Measurements from ENCODE around the gene KCNMA1.

The KCNMA1 gene

DNA sequence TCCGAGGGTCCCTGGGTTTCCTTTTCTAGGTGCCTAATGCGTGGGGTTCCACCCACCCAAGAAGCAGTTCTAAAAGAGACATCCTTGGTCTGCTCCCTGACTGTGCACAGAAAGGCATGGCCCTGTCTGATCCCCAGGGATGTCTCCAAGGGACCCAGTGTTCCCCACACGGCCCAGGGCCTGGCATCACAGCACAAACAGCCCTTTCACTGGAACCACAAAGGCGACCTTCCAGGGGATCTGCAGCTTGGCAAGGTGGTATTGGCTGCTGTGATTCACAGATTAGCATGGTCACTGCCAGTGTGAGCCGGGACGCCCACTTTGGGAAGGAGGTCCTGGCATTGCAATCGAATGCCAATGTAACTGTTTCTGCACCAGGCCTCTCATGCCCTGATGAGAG lies 6.4 kb downstream of the KCNMA1 start:
- DNase-seq: no peak

DNA sequence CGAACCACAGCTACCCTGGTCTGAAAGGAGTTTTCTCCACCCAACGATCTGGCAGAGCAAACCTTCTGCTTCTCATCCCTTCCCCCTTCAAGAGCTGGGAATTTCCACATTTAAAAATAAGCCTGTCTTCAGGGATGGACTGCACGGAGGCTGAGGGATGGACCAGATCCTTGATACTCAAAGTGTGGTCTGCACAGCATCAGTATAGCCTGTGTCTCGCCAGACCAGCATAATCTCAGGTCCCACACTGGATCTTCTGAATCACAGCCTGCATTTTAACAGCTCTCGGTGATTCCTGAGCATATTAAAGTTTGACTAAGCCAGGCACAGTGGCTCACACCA lies 7.1 kb downstream of the KCNMA1 start:
- no peak for DNase-seq

DNA sequence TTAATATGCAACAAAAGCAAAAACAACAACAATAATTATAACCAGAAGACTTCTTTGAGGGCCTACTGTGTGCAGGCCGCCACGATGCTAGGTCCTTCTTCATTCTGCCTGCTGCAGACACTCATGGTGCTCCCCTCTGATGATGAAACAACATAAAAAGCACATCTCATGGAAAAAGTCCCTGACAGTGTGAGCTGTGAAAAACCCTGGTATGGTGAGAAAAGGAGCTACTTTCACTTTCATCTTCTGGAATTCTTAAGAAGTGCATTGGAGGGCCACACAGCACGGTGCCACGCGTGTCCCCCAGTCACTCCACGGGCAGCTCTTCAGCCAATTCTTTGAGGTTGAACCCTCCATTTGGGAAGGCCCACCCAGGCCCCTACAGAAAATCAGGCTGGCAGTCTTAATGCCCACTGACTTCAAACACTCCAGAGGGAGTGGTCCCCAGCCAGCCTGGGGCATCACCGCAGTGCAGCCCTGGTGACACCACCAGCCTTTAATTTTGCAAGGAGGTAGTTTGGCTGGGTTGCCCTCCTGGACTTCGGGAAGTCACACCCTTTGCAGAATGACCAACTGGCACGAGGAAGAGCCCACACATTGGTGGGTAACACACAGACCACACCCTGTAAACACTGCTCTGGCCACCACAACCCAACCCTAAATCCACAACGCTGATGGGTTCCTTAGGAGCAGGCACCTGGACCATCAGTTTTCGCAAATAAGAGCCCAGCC lies 7.7 kb downstream of the KCNMA1 start:
- DNase-seq: no peak

DNA sequence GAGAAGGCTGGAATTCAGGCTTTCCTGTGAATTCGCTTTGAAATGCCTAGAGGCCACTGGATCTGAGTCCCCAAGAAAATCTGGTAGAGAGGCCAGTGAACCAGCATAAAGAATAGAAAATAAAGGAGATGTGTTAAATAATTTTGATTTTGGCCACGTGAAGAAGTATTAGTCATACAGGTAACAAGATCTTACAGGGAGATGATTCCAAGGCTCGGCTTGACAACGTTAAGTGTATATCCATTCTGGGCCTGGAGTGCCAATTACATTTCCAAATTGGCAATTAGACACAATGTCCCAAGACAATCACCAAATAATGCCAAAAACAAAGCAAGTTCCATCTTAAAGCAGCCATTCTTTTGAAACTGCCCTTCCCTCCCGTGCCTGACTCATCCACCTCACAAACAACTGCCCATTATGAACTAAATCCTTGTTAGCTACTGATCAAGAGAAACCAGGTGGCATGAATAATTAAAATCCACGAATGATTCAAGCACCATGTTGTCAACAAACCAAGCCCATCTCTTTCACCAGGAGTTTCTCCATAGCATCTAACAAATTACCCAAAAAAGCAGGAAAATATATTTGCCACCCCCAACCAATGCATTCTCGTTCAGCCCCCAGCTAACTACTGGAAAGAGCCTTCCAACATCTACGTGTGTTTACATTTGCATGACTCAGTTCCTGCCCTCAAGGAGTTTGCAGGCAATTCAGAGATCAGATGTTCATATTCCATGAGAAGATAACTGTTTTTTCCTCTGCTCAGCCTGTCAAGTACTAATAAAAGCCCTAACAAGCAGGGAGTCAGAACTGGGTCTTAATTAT lies 8.5 kb downstream of the KCNMA1 start:
- DNase-seq: no peak

DNA sequence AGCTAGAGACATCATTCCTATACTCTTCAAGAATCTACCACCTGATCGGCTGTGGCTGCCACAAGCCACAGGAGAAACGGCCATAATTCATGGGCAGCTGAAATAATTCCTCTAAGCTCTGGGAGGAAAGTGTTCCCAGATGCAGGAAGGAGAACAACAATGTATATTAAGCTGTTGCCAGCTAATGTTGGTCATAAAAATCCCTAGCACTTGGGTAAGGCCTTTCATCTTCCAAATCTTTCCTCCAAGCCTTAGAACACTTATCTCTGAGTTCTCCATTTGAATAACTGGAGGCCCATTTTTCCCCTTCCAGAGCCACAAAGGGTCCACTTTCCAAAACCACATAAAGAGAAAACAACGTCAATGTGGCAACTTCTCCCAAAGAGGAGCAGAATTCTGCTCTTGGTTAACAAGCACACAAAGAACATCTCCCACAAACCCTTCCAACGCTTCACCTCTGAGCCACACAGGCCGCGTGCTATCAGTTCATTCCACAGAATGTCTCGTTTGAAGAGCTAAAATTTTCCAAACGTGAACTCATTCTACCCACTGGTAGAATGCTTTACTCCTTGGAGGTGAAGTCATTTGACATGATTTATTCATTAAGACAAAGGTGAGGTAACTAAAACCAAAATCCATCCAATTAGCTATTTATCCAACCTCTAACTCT lies 11.2 kb downstream of the KCNMA1 start:
- DNase-seq: no peak

DNA sequence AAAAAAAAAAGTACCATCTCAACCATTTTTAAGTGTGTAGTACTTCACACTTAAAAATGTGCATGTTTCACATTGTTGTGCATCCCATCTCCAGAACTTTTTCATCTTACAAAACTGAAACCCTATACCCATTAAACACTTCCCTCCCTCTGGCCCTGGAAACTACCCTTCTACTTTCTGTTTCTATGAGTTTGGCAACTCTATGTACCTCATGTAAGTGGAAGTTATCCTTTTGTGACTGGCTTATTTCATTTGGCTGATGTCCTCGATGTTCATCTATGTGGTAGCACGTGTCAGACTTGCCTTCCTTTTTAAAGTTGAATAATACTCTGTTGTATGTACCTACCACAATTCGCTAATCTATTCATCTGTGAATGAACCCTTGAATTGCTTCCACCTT lies 12.2 kb downstream of the KCNMA1 start:
- no peak for DNase-seq

DNA sequence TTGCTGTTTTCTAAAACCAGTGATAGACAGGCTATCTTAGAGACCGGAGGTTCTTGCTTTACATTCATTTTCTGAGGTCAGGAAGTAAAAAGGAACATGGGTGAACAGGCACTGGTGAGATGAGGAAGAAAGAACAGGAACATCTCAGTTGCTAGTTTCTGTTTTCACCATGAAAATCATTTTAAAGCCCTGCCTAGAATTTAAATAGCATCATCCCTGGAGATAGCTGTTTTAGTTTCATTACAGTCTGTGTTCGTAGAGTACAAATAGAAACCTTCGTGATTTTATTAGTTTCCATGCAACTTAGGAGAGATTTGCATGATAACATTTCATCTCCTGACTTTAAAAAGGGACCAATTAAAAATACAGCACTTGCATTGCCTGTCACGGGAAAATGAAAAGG lies 14.7 kb downstream of the KCNMA1 start:
- DNase-seq: no peak

DNA sequence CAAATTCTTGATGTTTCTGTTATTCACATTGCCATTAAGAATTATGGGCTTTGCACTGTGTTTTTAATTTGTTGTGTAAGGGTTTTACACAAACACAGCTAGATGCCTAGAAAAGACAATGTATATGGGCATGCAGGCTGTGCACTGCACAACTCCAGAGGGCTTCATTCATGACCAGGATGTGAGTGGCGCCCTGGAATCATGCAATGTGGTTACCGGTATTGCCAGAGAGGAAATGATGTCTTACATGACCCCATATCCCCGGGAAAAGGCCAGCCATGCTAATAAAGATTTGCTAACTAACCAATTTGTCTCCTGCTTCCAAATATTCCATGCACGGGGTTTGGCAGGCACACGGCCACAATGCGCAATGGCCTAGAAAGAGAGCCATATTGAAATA lies 16.9 kb downstream of the KCNMA1 start:
- DNase-seq: no peak

DNA sequence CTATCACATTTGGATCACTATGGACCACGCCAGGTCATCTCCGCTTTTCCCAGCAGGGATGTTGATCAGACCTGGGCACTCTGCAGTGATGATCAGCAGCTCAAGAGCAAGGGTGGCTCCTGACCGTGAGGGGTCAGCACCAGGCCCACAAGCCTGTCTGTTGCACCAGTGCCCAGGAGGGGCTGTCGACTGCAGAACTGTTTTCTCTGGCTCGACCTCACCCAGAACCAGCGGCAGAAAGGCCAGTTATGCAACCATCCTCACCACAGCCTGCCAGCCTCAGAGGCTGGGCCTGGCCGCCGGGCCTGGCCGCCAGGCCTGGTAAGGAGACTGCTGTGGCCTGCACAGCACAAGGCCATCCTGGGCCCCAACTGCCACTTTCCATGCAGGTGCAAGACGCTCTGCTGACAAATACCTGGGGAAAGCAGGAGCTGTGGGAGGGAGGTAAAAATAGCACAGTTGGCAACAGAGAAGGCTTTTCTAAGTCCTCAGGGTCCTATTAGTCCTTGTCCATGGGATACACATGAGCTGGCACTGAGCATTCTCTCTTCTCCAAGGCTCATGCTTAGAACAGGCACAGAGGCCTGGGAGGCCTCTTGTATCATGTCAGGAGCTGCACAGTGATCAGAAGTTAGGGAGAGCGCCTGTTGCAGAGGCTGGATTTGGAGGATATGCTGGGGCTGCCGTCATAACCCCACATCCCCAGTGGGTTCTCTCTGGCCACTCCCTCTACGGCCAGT lies 17.5 kb downstream of the KCNMA1 start:
- no peak for DNase-seq

DNA sequence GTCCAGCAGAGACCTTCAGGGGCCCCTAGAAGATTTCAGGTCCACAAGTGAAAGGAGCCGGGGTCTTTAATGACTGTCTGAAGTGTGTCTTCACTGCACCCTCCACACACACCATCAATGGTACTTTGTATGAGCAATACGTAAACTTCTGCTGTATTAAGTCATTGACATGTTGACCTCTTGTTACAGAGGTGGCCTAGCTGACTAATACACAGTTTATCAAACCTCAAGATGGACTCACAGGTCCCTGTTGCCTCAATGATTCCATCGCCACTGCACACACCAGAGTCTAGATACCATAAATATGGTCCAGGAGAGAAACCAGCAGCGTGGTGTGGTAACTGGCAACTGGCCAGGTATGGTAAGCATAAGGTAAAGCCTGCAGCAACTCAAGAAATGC lies 19.5 kb downstream of the KCNMA1 start:
- no peak for DNase-seq

DNA sequence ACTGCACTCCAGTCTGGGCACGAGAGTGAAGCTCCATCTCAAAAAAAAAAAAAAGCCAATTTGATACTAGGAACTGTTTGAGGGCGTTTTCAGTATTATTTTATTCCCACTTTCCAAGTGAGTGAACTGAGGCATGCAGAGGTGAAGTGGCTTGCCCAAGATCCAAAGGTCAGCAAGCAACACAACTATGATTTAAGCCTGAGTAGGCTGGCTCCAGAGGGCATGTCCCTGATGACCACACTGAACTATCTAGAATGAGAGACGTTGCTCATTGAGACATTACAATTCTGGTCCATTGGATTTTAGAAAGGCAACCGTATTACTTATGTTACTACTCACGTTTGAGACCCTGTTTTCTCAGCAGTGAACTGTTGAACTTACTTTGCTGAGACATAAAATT lies 20.8 kb downstream of the KCNMA1 start:
- DNase-seq: no peak

DNA sequence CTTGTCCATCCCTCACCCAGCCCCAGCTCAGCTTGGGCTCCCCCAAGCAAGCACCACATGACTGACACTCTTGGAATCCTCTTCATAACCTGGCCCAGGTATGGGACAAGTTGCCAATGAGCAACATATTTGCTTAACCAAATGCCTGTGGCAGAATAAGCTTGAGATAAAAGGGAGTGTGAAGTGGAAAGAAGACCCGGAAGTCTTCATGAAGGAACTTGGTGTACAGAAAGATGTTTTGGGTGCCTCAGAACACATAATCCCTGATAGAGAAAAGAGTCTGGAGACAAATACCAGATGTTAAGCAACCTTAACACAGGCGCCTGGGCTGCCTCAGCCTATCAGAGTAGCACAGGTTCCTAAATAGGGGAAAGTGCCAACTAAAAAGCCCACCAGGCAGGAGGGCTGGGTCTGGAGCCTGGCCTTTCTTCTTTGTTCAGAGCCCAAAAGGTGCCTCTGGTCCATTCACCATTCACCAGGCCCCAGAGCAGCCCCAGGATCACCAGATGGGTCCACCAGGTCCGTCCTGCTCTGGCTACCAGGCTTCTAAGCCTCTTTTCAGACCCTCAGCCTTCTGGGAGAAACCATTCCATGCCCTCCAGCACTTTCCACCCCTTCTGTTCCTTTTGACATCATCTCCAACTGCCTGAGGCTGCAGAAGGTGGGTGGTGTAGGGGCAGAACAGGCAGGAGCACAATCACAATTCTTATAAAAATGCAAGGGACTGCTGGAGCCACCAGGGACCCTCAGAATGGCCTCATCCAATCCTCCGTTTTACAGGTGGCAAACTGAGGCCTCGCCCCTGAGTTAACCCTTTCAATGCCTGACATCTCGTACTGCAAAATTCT lies 22.6 kb downstream of the KCNMA1 start:
- DNase-seq: no peak

DNA sequence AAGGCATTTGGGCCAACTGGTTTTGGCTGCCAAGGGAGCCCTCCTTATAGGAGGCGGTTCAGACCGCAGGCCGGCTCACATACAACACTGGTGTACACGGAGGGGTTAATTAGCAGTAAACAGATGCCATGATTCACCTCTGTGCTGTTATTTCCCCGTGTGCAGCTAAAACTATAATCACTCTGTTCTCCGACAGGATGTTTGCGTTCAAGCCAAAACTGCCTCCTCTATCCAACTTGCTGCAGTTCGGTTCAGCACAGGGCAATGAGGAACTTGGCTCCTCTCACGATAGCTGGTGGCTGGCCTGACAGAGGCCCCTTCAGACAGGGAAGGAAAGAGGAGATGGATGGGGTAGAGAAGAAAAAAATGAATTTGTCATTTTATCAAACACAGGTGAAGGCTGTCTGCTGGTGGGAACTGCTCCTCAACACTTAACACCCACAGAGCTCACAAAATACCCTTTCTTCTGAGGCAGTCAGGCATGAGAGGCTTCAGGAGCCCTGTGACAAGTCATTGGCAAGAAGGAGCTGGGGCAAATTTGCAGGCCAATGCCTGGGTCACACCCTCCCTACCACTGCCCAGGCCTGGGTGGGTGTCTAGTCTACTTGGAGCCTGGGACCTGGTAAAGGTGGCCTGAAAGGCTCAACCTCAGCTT lies 24.0 kb downstream of the KCNMA1 start:
- DNase-seq: no peak

DNA sequence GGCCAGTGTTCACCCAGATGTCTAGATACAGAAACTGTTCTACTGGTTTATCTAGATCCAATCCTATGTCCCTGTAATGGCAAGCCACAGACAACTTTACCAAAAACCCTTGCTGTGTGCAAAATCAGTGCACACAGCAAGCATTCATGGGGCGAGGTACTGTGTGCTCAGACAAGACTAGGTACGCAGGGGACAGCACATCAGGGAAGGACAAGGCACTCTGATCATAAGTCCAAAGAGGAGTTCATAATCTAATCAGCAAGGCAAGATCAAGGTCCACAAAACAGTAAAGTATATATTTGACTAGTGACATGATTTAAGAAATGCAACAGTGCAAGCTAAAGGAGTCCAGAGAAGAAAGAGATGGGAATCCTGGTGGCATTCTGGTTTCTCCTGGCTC lies 25.9 kb downstream of the KCNMA1 start:
- DNase-seq: no peak

DNA sequence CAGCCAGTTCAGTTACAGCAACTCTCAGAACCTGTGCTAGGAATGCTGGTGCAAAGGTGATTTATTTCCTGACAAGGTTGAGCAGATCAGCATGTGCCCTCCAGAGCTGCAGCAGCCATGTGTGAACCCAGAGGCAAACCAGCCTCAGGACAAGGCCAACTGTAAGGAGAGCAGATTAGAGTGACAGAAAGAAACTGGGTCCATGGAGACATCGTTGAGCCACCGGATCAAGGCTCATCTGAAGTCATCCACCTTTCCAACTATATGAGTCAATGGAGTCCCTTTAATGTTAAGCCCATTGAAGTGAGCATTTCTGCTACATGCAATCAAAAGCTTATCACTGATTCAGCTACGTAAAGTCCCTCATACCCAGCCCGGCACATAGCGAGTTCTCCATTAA lies 26.4 kb downstream of the KCNMA1 start:
- no peak for DNase-seq

DNA sequence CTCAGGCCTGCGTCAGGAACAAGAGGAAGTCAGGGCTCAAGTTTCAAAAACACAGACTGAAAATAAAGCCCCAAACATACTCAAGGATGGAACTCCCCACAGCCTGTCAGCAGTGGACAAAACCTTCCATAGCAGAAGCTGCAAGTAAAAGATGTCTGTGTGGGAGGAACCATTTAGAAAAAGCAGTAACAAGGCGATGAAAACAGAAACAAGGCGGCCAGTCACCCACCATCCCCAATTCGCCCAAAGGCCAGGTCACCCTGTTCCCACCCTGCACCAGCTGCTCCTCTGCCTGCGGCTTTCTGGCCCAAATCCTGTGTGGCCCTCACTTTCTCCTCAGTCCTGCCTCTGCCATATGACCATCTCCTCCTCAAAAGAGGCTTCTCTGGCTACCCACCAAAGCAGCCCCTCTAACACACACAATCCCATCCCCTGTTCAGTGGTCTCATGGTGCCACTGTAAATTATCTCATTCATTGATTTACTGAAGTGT lies 27.8 kb downstream of the KCNMA1 start:
- DNase-seq: no peak

DNA sequence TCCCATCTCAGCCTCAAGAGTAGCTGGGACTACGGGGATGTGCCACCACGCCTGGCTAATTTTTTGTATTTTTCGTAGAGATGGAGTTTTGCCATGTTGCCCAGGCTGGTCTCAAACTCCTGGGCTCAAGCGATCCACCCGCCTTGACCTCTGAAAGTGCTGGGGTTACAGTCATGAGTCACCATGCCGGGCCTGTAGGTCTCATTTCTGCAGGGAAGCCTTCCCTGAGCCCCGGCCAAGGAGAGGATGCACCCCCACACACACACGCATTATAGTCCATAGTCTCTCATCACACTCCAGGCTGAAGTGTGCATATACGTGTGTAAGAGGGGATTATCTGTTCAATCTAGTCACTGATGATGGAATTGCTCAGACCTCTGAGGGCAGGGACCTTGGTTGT lies 29.3 kb downstream of the KCNMA1 start:
- DNase-seq: no peak

DNA sequence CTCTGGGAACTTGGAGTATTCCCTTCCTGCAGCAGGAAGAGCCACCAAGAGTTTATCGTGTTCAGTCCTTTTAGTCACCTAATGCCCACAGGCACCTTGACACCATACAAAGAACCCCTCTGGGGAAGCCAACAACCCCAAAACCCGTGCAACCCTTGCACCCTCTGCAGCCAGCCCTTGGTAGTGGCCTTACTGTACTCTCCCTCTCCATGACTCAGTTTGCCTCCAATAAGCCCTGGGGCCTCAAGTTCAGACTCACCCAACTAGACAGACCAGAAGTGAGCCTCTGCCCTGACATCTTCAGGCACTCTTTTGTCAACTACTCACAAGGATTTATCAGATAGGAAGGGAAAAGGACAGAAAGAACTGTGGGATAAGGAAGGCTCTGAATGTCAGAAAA lies 30.9 kb downstream of the KCNMA1 start:
- DNase-seq: no peak

DNA sequence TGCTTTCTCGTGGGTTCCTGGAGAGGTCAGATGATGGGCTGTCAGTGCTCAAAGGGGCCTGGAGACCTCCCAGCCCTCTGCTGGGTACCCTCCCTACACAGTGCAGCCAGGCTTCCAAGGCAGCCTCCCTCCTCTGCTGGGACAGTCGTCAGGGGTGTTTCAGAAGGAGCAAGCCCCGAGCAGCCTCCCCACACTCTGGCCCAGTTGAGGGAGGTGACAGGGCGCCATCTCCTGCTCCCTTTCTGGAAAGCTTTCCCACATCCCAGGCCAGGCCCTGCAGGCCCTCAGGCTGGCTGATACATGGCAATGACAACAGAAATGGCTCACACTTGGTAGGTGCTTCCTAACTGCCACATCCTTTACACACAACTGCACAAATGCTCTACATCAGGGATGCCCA lies 32.1 kb downstream of the KCNMA1 start:
- no peak for DNase-seq

DNA sequence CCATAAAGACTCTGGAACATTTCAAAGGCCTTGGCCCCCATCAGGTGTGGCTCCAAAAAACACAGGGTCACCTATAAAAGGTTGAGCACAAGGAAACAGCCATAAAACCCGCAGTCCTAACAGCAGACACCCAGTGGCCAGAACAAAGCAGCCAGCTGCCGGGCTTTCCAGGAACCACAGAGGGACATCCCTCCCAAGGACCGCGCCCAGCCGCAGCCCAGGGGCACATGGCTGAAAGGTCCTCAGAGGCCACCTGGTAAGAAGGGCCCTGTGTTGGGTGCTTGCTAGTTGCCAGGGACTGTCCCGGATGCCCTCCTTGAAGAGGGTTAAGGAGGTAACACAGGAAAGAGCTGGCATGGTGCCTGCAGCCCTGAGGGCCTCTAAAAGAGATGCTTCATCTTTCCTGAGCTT lies 32.7 kb downstream of the KCNMA1 start:
- no peak for DNase-seq

DNA sequence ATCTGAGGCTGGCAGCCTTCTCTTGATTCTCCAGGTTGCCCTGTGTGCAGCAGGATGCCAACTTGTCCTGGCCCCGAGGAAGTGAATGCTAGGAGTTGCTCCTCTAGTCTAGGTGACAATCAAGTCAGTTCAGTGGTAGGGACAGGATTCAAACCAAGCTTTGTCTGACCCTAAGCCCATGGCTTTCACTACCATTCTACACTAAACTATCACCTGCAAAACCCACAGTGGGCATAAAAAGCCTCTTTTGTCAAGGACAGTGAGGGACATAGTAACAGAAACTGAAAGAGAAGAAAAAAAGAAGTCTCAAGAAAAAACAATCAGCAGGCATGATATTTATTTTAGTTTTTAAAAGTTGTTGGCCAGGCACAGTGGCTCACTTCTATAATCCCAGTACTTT lies 33.5 kb downstream of the KCNMA1 start:
- DNase-seq: no peak

DNA sequence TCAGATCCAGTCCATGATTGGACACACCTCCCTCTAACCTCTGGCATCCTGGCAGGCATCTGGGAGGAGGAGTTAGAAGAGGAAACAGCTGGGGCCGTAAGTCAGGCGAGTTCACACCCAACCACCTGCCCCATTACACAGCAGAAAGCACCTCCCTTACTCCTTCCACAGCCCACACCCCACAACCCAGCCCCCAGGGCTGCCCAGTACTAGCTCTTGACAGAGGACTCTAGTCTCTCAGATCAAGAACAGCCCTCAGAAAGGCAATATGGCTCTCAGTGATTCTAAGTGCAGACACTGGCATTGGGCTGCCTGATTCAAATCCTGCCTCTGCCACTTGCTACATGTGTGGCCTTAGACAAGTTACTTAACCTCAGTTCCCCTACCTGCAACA lies 34.1 kb downstream of the KCNMA1 start:
- no peak for DNase-seq

All from stimulated activated CD4-positive, alpha-beta T cell treated with anti-CD3 and anti-CD28 coated beads, Interleukin-2, amount 100 ng/mL, for 24 hours (primary cell).